WTC11 (cell line): ENCODE measurements around the gene GNG14. TPM values are rescaled to one million over a fixed set of nuclear protein-coding genes. Genes with fewer than 3 reads are reported as not detected.

Source experiments
- ATAC-seq: fragments of 200-7000 bp; cut with Tn5 transposase; 2 replicates; pipeline ENCODE4 v1.10.0; 2021; ENCODE audit warnings: mild to moderate bottlenecking, moderate library complexity
- CTCF ChIA-PET: fragments of 300-600 bp; sonication (Branson Sonifier 250); formaldehyde crosslinking; loops from one replicate; lab custom pipeline; 2021; ENCODE audit warnings: antibody characterized with exemption; lab: Charles Lee
- POLR2A ChIA-PET: fragments of 350-600 bp; sonication (Branson Sonifier 250); formaldehyde crosslinking; loops from one replicate; lab custom pipeline; 2021; ENCODE audit warnings: antibody characterized with exemption; lab: Charles Lee
- DNase-seq: peaks from one replicate; pipeline ENCODE4 v3.0.0; 2021; ENCODE audit warnings: low spot score
- H3K27ac Mint-ChIP-seq: 2 replicates; pipeline ENCODE4 v1.8.0; 2021; ENCODE audit warnings: mixed read lengths
- H3K27me3 Mint-ChIP-seq: 2 replicates; pipeline ENCODE4 v1.8.0; 2021; ENCODE audit warnings: low read depth, mild to moderate bottlenecking, moderate library complexity, mixed read lengths
- H3K36me3 Mint-ChIP-seq: 2 replicates; pipeline ENCODE4 v1.8.0; 2021; ENCODE audit warnings: mixed read lengths
- H3K4me1 Mint-ChIP-seq: 2 replicates; pipeline ENCODE4 v1.8.0; 2022; ENCODE audit warnings: mixed read lengths
- H3K4me3 Mint-ChIP-seq: 2 replicates; pipeline ENCODE4 v1.8.0; 2021; ENCODE audit warnings: mild to moderate bottlenecking, moderate library complexity, mixed read lengths
- H3K9me3 Mint-ChIP-seq: 2 replicates; pipeline ENCODE4 v1.8.0; 2021; ENCODE audit warnings: mixed read lengths
- AR ChIP-seq: fragments of 250-450 bp; sonication (Bioruptor Pico); IDR thresholded peaks from 2 replicates; pipeline ENCODE4 v1.9.0; 2021; ENCODE audit warnings: mild to moderate bottlenecking
- ATF3 ChIP-seq: sonication (generic); formaldehyde crosslinking; conservative IDR thresholded peaks from 2 replicates; pipeline ENCODE4 v1.8.1; 2022; ENCODE audit warnings: mild to moderate bottlenecking, missing genetic modification reagents
- CREB1 ChIP-seq: sonication (generic); formaldehyde crosslinking; IDR thresholded peaks from 2 replicates; pipeline ENCODE4 v1.8.0; 2023; ENCODE audit warnings: mild to moderate bottlenecking, missing genetic modification reagents
- FOXP1 ChIP-seq: sonication (generic); formaldehyde crosslinking; IDR thresholded peaks from 2 replicates; pipeline ENCODE4 v1.8.0; 2022; ENCODE audit warnings: missing genetic modification reagents, mild to moderate bottlenecking, moderate library complexity, borderline replicate concordance
- MXD4 ChIP-seq: fragments of 250-450 bp; sonication (Bioruptor Pico); IDR thresholded peaks from 2 replicates; pipeline ENCODE4 v1.8.0; 2021; ENCODE audit warnings: mild to moderate bottlenecking, moderate library complexity, borderline replicate concordance
- STAT6 ChIP-seq: sonication (generic); formaldehyde crosslinking; conservative IDR thresholded peaks from 2 replicates; pipeline ENCODE4 v1.8.1; 2023; ENCODE audit warnings: mild to moderate bottlenecking, low read depth, missing genetic modification reagents, moderate library complexity
- TP53 ChIP-seq: sonication (generic); formaldehyde crosslinking; IDR thresholded peaks from 2 replicates; pipeline ENCODE4 v1.8.1; 2023; ENCODE audit warnings: mild to moderate bottlenecking, missing genetic modification reagents
- ZNF219 ChIP-seq: sonication (generic); formaldehyde crosslinking; IDR thresholded peaks from 2 replicates; pipeline ENCODE4 v1.8.0; 2023; ENCODE audit warnings: missing genetic modification reagents, mild to moderate bottlenecking, borderline replicate concordance
- ZNF671 ChIP-seq: fragments of 250-450 bp; sonication (Bioruptor Pico); IDR thresholded peaks from 2 replicates; pipeline ENCODE4 v1.8.0; 2021; ENCODE audit warnings: mild to moderate bottlenecking
- total RNA-seq: library from RNA; stranded (reverse); gene quantifications from 3 replicates; pipeline ENCODE4 v1.2.3, GENCODE V29; 2021
- TF ChIP-seq, protein P1 (sequence below): sonication (generic); formaldehyde crosslinking; IDR thresholded peaks from 2 replicates; pipeline ENCODE4 v1.8.0; 2022; ENCODE audit warnings: missing genetic modification reagents
- TF ChIP-seq, protein P2 (sequence below): sonication (generic); formaldehyde crosslinking; IDR thresholded peaks from 2 replicates; pipeline ENCODE4 v1.8.1; 2023; ENCODE audit warnings: mild to moderate bottlenecking, missing genetic modification reagents, moderate library complexity

Gene GNG14
- total RNA-seq, 1 experiment from 2014 or later, result not detected

DNA sequence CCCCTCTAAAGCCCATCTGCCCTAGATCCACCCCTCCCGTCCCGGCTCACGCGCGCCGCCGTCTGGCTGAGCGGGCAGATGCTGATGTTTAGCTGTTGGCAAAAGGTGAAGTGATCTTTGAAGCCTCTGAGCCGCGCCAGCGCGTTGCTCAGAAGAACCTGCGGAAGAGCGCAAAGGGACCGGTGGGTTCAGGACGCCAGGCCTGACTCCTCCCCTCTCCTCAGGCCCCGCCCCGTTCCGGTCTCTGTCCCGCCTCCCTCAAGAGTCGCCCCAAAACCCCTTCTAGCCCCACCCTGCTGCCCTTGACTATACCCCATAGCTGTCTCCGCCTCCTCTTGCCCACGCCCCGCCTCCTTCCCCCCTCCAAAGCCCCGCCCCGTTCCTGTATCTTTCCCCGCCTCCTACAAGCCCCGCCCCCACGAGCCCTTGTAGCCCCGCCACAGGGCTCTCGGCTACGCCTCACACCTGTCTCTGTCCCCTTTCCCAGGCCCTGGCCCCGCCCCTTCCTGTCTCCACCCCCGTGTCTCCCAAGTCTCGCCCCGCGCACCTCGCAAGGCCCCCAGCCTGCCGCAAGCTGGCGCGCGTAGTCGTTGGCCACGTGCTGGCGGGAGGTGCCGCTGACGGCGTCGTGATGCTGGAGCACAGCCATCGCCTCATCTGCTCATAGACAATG is 30.8 kb upstream of the GNG14 start (continued):
- TF ChIP-seq, protein P1, sequence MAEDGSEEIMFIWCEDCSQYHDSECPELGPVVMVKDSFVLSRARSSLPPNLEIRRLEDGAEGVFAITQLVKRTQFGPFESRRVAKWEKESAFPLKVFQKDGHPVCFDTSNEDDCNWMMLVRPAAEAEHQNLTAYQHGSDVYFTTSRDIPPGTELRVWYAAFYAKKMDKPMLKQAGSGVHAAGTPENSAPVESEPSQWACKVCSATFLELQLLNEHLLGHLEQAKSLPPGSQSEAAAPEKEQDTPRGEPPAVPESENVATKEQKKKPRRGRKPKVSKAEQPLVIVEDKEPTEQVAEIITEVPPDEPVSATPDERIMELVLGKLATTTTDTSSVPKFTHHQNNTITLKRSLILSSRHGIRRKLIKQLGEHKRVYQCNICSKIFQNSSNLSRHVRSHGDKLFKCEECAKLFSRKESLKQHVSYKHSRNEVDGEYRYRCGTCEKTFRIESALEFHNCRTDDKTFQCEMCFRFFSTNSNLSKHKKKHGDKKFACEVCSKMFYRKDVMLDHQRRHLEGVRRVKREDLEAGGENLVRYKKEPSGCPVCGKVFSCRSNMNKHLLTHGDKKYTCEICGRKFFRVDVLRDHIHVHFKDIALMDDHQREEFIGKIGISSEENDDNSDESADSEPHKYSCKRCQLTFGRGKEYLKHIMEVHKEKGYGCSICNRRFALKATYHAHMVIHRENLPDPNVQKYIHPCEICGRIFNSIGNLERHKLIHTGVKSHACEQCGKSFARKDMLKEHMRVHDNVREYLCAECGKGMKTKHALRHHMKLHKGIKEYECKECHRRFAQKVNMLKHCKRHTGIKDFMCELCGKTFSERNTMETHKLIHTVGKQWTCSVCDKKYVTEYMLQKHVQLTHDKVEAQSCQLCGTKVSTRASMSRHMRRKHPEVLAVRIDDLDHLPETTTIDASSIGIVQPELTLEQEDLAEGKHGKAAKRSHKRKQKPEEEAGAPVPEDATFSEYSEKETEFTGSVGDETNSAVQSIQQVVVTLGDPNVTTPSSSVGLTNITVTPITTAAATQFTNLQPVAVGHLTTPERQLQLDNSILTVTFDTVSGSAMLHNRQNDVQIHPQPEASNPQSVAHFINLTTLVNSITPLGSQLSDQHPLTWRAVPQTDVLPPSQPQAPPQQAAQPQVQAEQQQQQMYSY (CRISPR knock-in tag), result 0 out of 2 replicates have a peak, but pooled peaks have one; percentile 32
- TF ChIP-seq, protein P2, sequence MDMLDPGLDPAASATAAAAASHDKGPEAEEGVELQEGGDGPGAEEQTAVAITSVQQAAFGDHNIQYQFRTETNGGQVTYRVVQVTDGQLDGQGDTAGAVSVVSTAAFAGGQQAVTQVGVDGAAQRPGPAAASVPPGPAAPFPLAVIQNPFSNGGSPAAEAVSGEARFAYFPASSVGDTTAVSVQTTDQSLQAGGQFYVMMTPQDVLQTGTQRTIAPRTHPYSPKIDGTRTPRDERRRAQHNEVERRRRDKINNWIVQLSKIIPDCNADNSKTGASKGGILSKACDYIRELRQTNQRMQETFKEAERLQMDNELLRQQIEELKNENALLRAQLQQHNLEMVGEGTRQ (CRISPR knock-in tag), result peak; percentile 47; the same call in 1 of the 2 replicates
- no peak for TF ChIP-seq CREB1 (CRISPR knock-in tag)
- 0 out of 2 replicates have a peak, but pooled peaks have one; percentile 43 for TF ChIP-seq FOXP1 (CRISPR knock-in tag)

DNA sequence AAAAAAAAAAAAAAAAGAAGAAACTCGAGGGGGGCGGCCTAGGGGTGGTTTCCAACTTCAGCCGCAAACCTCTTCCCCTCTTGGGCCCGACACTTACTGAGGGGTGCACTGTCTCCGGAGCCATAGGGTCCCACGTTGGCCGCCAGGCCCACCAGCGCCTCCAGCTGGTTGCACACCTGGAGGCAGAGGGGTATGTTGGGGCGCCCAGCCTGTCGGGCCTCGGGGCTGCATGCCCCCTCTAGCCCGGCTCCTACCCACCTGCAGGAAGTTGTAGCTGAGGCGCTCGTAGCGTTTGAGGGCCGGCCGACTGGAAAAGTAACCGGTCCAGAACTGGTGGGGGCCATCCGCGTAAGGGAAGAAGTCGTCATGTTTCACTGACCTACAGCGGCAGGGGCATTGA is 29.8 kb upstream of the GNG14 start:
- peaks cover 6% of the 10 kb centered on the region for H3K4me1 Mint-ChIP-seq
- peaks cover 38% of the 10 kb centered on the region for H3K36me3 Mint-ChIP-seq
- no peak overlapping the region for H3K4me3 Mint-ChIP-seq
- CTCF ChIA-PET, result interaction anchor here (0.6 to 3.4 kb wide), 13 partner anchors 9 to 278 kb away, joined by 3 to 38 read pairs (median 4); partner anchors contain the start of genes MAN2B1, WDR83, ZNF490 and ZNF791
- POLR2A ChIA-PET, result interaction anchor here (0.6 to 1.1 kb wide), 2 partner anchors 18 to 44 kb away, joined by 3 to 4 read pairs; no protein-coding TSS in a partner anchor
- no peak for DNase-seq
- H3K27ac Mint-ChIP-seq, result no peak overlapping the region
- no peak for ATAC-seq
- H3K27me3 Mint-ChIP-seq, result no peaks in the 10 kb centered on the region
- TF ChIP-seq STAT6 (CRISPR knock-in tag) (no peak), AR (CRISPR knock-in tag) (no peak), ZNF671 (CRISPR knock-in tag) (no peak), TP53 (no peak), ZNF219 (CRISPR knock-in tag) (no peak), MXD4 (CRISPR knock-in tag) (no peak), ATF3 (CRISPR knock-in tag) (no peak)
- TF ChIP-seq, protein P2 (CRISPR knock-in tag), result no peak
- no peaks in the 10 kb centered on the region for H3K9me3 Mint-ChIP-seq
